Gastroesophageal sphincter (tissue), 4 donors: ENCODE measurements around the gene TRAPPC8. TPM values are rescaled to one million over a fixed set of nuclear protein-coding genes. Genes with fewer than 3 reads are reported as not detected.

ENCODE experiments used
- ATAC-seq: fragments of 150-250 bp; one replicate; pipeline ENCODE4 v1.9.1; 2016; ENCODE audit warnings: mild to moderate bottlenecking, moderate library complexity
- H3K27ac ChIP-seq, 4 donors: fragments of 200-600 bp; sonication (generic) in 3 of 4; 1 replicate in 3 of 4; 2 replicates in 1 of 4; pipeline ENCODE4 v1.5.1; 2016 to 2019
- H3K27me3 ChIP-seq: fragments of 200-600 bp; sonication (generic); one replicate; pipeline ENCODE4 v1.5.1; 2019
- H3K36me3 ChIP-seq, 2 donors: fragments of 200-600 bp; sonication (generic); one replicate each; pipeline ENCODE4 v1.5.1; 2019; ENCODE audit warnings: control low read depth in 1 of 2
- H3K4me1 ChIP-seq, 3 donors: fragments of 200-600 bp; sonication (generic); 1 replicate in 2 of 3; 2 replicates in 1 of 3; pipeline ENCODE4 v1.5.1; 2016 to 2019; ENCODE audit warnings: control low read depth in 2 of 3
- H3K4me3 ChIP-seq, 2 donors: fragments of 200-600 bp; sonication (generic); one replicate each; pipeline ENCODE4 v1.5.1; 2019; ENCODE audit warnings: mild to moderate bottlenecking in 1 of 2, moderate library complexity in 1 of 2
- H3K9me3 ChIP-seq, 3 donors: fragments of 200-600 bp; sonication (generic); one replicate each; pipeline ENCODE4 v1.5.1; 2017 to 2019; ENCODE audit warnings: control low read depth in 2 of 3
- CTCF ChIP-seq, 4 experiments: fragments of 200-600 bp in 2 of 4; fragments of 450-650 bp in 2 of 4; sonication (generic) in 1 of 4; IDR thresholded peaks; one replicate each; pipeline ENCODE4 v1.5.1; 2017 to 2019; ENCODE audit warnings: antibody characterized with exemption in 4 of 4, mild to moderate bottlenecking in 2 of 4, moderate library complexity in 2 of 4
- EP300 ChIP-seq: sonication (generic); formaldehyde crosslinking; IDR thresholded peaks from one replicate; pipeline ENCODE4 v1.6.1; 2017; ENCODE audit warnings: antibody characterized with exemption, mild to moderate bottlenecking
- POLR2A ChIP-seq, 2 donors: fragments of 450-650 bp; IDR thresholded peaks; one replicate each; pipeline ENCODE4 v1.6.1; 2017; ENCODE audit warnings: antibody characterized with exemption in 2 of 2, mild to moderate bottlenecking in 2 of 2, moderate library complexity in 1 of 2
- POLR2AphosphoS5 ChIP-seq: sonication (generic); formaldehyde crosslinking; IDR thresholded peaks from one replicate; pipeline ENCODE4 v1.6.1; 2017; ENCODE audit warnings: antibody characterized with exemption
- WGBS, 2 donors: methylation state at CpG; one replicate each; pipeline ENCODE4 v1.1.5; 2018; ENCODE audit warnings: low coverage in 1 of 2; 5-methylcytosine and 5-hydroxymethylcytosine counted together
- small RNA-seq, 4 donors: library from RNA; depleted of rRNA; stranded (forward); fragments of <200 nt; gene quantifications; one replicate each; pipeline ENCODE3, GENCODE V24; 2016
- total RNA-seq, 4 donors: library from RNA; depleted of rRNA; stranded (reverse); fragments of >200 nt; gene quantifications; one replicate each; pipeline ENCODE4 v1.1.0, GENCODE V29; 2016

TRAPPC8 gene
- total RNA-seq, 4 donors from 2014 or later = 40.0 to 62.4 (median 42.5) TPM

DNA sequence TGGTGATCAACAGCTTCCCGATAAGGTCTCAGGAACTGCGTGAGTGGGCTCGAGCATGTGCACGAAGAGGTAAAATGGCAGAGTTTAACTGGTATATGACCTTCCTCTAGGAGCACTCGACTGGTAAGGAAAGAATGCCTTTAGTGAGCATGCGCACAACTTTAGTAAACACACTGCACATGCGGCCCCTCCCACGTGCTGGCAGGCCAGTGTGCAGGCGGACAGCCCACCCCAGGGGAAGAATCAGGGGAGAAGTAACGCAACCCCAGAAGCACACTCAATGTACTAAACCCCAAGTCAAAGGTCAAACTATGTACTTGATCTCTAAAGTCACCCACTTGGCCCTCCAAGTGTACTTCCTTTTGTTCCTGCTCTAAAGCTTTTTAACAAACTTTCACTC, 153.5 kb downstream of the TRAPPC8 start:
- Histone ChIP-seq H3K9me3 (no peaks in the 10 kb centered on the region), H3K4me1 (no peaks in the 10 kb centered on the region), H3K27ac (no peak overlapping the region), H3K36me3 (no peaks in the 10 kb centered on the region), H3K4me3 (no peak overlapping the region), H3K27me3 (no peaks in the 10 kb centered on the region)
- TF ChIP-seq EP300 = no peak
- TF ChIP-seq POLR2A (IDR thresholded peaks at IDR 0.05) = no peak
- TF ChIP-seq POLR2AphosphoS5 = no peak
- TF ChIP-seq CTCF (IDR thresholded peaks at IDR 0.05) = no peak
- 72 to 75% methylated on average over 6 to 9 of the region's 10 CpGs for WGBS, 2 donors
- no peak for ATAC-seq

- ATAC-seq = no peak
- Histone ChIP-seq H3K36me3 (no peaks in the 10 kb centered on the region), H3K4me3 (no peak overlapping the region), H3K27me3 (no peaks in the 10 kb centered on the region), H3K27ac (no peak overlapping the region), H3K4me1 (no peaks in the 10 kb centered on the region), H3K9me3 (peaks cover 0 to 19% (median 0%) of the 10 kb centered on the region in 3 donors)
- no peak for TF ChIP-seq POLR2AphosphoS5
- TF ChIP-seq EP300 = no peak
- no peak for TF ChIP-seq POLR2A (IDR thresholded peaks at IDR 0.05)
- TF ChIP-seq CTCF (IDR thresholded peaks at IDR 0.05) = no peak
- WGBS, 2 donors = 74 to 79% methylated on average over 3 of the region's 3 CpGs
Observed at GRCh38 chr18:31783059-31783458, 159.9 kb downstream of the TRAPPC8 start.

Small RNA genes within 50 kb of the gene (small RNA-seq; reads per million reads assigned to genes)
- gene RNU6-1050P = 0 reads per million in 4 donors

Other genes starting within 250 kb of the TRAPPC8 start
- under 1 TPM in 1 of 4 donors, not detected in 3; 0.23 TPM for gene SLC25A52, start 182.2 kb downstream of the TRAPPC8 start, total RNA-seq
- gene RNF125, start 75.7 kb upstream of the TRAPPC8 start, total RNA-seq = 1 to 10 TPM; 1.7 to 5.2 (median 3.1) TPM
- gene RNF138, start 148.7 kb upstream of the TRAPPC8 start, total RNA-seq = 10 to 100 TPM in 3 of 4 donors, 1 to 10 TPM in 1; 9.6 to 27.6 (median 17.9) TPM
- gene MEP1B, start 246.9 kb upstream of the TRAPPC8 start, total RNA-seq = not detected